Activated gamma-delta T cell treated with anti-CD3 and anti-CD28 coated beads, Interleukin-2, amount 50 U/mL, for 16 hours (primary cell): ENCODE measurements around the gene PRPF40A.
"Not testable (repeated sequence)": the region's sequence is repeated elsewhere in the genome, so short reads cannot be mapped to it uniquely, and the experiment has no call there.

Experiments
- DNase-seq: peaks from one replicate; pipeline ENCODE4 v3.0.0-alpha.2; 2020; ENCODE audit warnings: low read depth

Gene PRPF40A

DNA sequence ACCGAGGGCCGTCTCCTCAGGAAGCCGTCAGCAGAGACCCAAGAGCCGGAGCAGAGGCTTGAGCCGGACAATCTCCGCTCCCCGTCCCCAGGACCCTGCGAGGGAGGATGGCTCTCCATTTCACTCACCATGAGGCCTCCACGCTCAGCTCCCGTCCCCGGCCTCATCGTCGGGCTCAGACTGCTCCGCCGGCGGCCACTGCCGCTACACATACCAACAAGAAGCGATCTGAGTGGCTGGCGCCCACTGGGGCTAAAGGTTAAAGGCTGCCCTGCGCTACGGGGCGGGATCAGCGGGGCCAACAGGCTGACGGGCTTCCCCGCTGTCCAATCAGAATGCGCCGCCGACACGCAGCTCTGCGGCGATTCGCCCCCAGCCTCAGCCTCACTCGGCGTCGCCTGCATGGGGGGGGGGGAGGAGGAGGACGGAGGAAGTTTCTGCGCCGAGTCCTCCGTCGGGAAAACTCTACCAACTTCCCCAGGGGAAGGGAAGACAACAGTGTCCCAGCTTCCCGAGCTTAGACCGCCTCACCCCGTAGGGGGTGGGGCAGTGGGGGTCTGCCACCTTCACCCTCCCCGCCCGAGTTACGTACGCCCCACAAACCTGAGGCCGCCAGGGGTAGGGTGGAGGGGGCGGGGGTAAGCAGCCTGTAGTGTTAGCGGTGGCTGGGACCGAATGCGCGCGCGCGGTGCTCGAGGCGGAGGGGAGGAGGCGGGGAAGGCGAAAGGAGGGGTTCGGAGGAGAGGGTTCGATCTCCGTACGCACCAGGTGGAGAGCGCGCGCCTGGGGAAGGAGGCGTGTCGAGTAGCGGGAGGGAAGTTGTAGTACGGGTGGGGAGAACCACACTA lies at the start of gene PRPF40A:
PRPF40A (minus strand) TSS at position 234 of the 848 bp plus-strand sequence; CDS start at position 212, 22 bp downstream.
- peak; percentile 98 for DNase-seq

DNA sequence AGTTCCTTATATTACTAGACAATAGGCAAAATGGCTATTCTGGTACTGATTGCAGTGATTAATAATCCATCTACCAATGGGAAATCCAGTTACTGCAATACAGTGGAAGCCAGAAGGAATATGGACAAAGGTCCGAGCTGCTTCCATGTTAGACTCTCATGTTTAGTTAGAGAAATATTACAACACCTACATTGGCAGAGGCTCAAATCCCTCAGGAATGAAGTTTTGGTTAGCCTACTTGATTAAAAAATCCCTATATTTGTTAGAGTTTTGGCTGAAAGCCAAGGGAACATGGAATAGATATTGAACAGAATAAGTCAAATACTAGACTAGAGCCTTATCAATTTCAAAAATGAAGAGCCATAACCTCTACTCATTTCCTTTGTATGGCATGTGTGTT lies 49.7 kb upstream of the PRPF40A start:
- DNase-seq: no peak

DNA sequence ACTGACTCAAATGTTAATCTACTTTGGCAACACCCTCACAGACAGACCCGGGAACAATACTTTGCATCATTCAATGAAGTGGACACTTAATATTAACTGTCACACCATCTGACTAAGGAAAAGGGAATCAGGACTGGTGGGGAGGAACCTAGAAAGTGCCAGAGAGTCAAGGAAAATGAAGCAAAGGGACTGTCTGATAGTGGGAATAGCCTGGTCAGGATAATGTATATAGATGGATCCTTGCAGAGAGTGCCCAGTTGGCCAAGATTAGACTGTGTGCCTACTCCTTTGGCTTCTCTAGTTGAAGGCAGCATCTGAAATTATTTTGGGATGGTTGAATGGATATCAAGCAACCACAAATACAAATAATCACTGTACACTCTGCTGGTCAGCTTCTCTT lies 46.4 kb upstream of the PRPF40A start:
- DNase-seq: no peak

DNA sequence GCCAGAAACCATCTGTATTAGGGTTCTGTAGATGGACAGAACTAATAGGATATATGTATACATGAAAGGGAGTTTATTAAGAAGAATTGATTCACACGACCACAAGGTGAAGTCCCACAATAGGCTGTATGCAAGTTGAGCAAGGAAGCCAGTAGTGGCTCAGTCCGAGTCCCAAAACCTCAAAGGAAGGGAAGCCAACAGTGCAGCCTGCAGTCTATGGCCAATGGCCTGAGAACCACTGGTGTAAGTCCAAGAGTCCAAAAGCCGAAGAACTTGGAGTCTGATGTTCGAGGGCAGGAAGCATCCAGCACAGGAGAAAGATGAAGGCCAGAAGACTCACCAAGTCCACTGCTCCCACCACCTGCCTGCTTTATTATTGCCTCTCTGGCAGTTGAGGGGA lies 45.9 kb upstream of the PRPF40A start:
- DNase-seq: not testable (repeated sequence)

DNA sequence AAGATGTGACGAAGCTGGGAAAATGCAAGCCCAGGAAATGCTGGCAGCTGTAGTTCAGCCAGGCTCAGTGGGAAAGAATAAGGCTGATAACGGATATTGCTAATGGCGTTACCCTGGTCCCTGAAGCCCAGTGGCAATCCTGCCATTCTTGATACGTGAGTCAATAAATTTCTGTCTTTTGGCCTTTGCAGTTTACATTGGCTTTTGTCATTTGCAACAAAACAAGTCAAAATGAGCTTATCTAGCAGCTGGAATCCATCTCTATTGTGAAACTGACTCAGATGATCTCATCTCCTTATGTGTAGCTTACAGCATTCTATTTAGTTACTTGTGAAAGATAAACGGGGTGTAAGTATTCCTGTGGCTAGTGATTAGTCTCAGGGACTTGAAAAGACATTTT lies 44.9 kb upstream of the PRPF40A start:
- no peak for DNase-seq

DNA sequence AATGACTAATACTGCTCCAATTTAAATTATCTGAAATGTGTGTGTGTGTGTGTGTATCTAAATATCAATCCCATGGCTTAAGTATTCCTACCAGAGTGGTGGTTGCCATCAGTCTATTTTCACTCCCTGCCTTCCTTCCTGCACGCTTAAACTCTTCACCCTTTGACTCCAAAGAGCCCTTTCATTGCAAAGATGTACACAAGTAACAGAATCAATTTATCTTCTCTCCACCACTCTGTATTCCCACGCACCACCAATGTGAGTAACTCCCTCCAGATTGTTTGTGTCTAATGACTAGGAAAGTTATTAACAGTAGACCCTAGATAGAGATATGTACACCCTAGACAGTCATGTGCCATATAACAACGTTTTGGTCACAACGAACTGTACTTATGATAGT lies 44.0 kb upstream of the PRPF40A start:
- DNase-seq: no peak

DNA sequence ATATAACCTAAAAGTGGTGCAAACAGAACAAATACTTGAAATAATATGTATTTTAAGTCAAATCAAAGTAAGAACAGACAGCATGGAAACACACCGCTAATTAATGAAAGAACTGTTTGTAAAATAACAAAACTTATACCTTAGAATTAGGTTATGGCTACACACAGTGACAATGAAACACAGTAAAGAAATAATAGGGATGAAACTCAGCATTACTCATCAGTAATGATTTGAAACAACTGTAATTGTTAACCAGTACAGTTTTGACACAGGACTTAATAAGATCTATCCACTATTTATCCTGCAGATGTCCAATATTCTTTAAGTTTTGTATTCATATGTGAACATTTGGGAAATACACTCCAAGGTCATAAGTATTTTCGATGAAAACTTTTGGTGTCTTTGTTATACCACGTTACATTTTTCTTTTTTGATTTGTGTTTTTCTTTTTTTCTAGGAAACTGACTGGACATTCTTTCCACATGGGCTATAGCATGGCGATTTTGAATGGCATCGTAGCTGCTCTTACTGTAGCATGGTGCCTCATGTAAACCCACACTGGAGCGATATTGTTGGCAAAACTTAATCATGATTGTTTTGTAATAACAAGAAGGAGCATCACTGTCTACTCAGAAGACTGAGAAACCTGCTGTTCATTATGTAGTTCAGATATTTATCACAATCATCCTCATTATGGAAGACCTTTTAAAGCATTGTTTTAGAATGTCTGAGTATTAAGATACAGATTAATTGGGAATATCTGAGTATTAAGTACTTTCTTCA lies 42.2 kb upstream of the PRPF40A start:
- DNase-seq: no peak

DNA sequence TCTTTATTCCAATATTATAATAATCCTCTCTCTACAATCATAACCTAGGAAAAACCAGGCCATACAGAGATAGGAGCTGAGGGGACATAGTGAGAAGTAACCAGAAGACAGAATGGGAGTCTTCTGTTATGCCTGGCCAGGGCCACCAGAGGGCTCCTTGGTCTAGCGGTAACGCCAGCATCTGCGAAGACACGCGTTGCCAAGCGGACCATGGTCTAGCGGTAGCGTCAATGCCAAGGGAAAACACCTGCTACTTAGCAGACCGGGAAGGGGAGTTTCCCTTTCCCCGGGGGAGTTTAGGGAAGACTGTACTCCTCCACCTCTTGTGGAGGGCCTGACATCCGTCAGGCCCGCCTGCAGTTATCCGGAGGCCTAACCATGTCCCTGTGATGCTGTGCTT lies 37.8 kb upstream of the PRPF40A start:
- DNase-seq: no peak

DNA sequence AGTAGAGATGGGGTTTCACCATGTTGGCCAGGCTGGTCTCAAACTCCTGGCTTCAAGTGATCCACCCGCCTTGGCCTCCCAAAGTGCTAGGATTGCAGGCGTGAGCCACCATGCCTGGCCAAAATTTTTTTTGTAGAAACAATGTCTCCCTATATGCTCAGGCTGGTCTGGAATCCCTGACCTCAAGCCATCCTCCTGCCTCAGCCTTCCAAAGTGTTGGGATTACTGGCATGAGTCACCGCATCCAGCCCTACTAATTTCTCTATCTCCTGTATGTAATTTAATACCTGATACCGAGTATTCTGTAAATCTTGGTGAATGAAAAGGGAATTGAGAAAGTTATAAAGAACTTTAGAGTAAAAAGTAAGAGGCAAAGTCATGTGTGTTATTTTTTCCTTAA lies 30.5 kb upstream of the PRPF40A start:
- not testable (repeated sequence) for DNase-seq

DNA sequence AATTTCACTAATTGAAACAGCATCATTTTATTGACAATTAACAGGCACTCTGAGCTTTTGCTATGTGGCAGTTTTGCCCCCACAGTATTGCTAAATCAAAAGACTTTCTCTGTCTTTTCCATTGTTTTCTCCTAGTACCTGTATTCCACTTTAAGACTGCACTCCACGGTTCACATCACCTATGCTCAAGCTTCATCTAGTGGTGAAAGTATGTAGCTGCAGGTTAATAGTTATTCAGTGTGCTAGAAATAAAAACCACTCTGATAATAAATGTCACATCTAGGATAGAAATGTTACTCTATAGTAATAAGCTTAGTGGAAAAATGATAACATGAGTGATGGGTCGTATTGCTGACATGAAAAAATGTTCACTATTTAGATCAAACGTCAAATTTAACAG lies 25.7 kb upstream of the PRPF40A start:
- DNase-seq: no peak

DNA sequence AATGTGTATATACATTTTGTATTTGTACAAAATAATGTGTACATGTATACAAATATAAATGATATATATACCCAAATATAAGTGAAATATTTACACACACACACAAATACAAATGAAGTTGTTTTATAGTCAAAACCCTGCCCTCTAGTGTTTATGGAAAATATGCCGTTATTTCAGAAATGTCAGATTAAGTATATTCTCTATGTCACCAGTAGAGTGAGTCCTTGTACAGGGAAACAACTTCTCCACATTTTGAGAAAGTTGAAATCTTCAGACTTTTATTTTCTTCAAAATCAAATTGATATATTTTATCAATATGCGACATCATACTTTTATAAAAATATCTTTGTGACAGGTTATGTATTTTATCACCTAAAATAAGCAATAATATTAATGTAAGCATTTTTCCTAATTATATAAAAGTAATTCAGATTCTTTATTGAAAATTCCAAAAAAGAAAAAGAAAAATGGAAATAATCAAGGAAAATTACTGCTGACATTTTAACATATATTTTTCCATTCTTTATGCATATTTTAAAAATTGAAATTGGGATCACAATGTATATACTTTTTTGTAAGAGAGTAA lies 23.6 kb upstream of the PRPF40A start:
- DNase-seq: no peak

DNA sequence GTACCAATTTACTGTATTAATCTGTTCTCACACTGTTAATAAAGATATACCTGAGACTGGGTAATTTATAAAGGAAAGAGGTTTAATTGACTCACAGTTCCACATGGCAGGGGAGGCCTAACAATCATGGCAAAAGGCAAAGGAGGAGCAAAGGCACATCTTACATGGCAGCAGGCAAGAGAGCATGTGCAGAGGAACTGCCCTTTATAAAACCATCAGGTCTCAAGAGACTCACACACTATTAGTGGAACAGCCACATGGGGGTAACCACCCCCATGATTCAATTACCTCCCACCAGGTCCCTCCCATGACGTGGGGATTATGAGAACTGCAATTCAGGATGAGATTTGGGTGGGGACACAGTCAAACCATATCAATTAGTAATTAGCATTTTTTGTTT lies 22.4 kb upstream of the PRPF40A start:
- DNase-seq: not testable (repeated sequence)

DNA sequence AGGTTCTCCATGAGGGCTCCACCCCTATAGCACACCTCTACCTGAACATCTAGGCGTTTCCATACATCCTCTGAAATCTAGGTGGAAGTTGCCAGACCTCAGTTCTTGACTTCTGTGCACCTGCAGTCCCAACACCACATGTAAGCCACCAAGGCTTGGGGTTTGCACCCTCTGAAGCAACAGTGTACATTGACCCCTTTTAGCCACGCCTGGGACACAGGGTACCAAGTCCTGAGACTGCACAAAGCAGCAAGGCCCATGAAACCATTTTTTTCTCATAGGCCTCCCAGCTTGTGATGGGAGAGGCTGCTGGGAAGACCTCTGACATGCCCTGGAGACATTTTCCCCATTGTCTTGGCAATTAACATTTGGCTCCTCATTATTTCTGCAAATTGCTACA lies 21.2 kb upstream of the PRPF40A start:
- no peak for DNase-seq

DNA sequence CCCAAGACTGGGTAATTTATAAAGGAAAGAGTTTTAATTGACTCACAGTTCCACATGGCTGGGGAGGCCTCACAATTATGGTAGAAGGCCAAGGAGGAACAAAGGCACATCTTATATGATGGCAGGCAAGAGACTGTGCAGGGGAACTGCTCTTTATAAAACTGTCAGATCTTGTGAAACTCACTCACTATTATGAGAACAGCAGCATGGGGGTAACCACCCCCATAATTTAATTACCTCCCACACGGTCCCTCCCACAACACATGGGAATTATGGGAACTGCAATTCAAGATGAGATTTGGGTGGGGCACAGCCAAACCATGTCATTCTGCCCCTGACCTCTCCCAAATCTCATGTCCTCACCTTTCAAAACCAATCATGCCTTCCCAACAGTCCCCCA lies 20.2 kb upstream of the PRPF40A start:
- DNase-seq: not testable (repeated sequence)

DNA sequence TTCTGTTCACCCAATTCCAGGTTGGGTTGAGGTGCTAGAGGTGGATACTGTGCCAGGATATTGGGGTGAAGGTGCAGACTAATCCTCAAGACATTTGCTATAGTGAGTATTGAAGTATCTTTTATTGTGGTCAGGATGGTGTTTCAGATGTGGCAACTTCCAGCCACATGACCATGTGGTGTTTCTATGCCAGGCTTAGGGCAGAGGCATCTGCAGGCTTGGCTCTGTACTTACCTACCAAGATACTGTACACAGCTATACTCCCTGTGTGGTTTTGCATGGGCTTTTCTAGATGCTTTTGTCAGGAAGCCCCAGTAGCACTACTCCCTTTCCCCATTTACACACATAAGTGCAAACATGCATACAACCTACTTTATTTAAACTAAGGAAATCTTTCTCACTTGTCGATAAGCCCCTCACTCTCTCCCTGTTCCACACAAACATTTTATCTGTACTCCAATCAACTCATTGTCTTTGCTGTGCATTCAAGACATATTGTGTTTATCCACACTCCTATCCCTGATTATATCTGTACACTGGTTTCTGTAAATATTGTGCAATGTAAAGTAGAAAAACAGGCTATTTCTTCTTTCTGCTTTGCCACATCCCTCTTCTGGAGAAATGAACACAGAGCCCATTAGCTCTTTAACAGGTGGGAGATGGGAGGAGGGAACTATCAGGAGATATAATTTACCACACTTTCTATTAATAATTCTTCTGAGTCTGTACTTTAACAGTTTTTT lies 13.5 kb upstream of the PRPF40A start:
- DNase-seq: peak; percentile 33

DNA sequence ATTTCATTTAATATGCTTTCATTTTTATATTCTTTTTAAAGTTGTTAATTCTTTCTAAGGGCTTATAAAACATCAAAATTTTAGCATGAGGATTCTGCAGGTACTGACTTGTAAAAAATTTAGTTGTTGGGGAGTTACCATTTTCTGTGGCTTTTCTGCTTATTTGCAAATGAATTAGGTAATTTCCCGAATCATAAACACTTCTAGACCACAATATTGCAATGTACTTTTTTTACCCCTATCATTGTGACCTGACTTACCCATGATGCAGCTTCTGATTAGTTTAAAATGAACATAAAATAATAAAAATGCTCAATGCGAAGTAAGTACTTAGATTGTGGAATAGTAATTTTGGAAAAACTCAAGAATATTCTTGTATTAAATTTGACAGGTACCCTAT lies 12.6 kb upstream of the PRPF40A start:
- DNase-seq: no peak

DNA sequence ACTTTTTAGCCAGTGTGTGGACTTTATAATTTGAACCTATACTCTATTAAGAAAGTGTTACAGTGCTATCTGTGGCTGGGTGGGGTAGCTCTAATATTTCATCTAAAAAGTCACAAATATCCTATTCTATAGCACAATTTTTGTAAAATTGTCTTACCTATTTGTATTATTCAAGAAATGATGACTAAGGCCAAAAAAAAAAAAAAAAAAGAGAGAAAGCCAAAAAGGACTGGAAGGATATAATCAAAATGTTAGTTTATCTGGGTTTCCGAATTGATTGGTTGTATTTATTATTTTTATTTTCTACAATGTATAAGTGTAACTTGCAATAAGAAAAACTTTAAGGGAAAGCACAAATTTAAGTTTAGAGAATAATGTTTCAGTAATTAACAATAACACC lies 6.7 kb upstream of the PRPF40A start:
- DNase-seq: no peak

DNA sequence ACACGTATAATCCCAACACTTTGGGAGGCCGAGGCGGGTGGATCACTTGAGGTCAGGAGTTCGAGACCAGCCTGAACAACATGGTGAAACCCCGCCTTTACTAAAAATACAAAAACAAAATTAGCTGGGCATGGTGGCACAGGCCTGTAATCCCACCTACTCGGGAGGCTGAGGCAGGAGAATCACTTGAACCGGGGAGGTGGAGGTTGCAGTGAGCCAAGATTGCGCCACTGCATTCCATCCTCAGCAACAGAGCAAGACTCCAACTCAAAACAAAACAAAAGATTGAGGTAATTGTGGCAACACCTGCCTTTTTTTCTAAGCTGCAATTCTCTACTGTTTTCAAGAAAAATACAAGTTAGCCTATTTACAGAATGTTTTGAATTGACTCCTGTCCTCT lies 5.4 kb upstream of the PRPF40A start:
- DNase-seq: not testable (repeated sequence)

DNA sequence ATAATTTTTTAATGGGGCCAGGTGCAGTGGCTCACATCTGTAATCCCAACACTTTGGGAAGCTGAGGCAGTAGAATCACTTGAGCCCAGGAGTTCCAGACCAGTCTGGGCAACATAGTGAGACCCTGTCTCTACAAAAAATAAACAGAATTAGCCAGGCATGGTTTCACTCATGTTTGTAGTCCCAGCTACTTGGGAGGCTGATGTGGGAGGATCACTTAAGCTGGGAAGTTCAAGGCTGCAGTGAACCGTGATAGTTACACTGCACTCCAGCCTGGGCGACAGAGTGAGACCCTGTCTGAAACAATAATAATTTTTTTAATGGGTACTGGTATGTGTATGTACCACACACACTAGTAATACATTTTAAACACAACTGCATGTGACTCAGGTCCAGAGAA lies 3.5 kb upstream of the PRPF40A start:
- DNase-seq: no peak

DNA sequence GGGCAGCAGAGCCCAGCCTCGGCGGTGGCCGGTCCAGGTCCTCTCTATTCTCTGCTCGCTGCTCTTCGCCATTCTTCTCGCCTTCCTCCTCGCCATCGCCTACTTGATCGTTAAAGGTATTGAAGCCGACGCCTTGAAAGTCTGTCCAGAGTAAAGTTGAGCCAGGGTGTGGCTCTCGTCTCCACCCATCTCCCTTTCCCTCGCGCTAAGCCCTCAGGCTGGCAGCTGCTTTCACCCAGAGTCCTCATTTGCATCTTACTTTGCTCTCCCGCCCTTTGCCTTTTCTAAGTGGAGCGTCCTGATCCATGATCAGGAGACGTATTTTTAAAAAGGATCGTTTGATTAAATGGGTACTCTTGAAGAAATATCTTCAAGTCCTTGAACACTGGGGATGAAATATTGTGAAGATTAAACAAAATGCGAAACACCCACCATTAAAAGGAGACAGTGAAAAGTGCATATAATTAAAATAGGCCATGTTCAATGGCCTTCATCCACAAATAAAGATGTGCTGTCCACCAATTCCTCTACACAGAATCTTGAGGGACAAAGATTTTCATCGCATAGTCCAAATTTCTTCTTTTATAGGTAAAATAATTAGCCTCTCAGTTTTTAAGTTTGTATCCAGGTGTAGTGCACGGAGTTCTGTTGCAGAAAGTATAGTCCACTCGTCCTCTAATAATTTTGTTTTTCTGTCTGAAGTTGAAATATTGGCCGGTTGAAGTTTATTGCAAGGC lies 1.8 kb upstream of the PRPF40A start:
- no peak for DNase-seq

DNA sequence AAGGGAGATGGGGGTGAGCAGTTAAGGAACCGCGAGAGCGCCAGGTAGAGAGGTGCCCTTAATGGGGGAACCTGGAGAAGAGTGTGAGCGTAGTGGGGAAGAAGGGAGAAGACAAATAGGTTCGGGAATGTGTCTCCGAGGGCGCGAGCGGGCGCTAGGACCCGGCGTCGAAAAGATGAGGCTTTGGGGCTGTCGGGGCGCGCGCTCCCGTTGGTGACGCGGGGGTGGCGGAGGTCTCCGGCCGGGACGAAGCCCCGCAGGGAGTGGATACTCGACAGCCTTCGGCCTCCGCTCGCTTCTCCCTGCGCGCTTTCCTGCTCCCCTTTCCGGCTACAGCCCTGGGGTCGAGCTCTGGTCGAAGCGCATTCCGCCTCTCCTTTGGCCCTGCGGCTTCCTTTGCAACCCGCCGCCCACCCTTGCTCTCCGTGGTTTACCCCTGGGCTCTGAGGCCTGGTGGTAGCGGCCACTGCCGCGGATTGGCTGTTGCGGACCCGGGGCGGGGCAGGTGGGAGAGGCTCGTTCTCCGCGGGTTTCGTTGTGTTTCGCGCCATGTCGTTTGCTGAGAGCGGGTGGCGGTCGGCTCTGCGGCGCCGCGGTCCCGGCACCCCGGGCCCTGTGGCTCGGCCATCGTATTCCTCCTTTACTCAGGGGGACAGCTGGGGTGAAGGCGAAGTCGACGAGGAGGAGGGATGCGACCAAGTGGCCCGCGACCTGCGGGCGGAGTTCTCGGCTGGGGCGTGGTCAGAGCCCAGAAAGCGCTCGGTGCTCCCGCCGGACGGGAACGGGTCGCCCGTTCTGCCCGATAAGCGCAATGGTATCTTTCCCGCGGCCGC lies 1.0 kb upstream of the PRPF40A start, which contains the start of gene ARL6IP6:
ARL6IP6 (plus strand) TSS at position 545 of the 833 bp plus-strand sequence; CDS start at position 550, 5 bp downstream.
- DNase-seq: peak; percentile 89
